Globus pallidus (tissue), 1 donor: ENCODE results near the gene SURF1.
"Not testable (repeated sequence)": the region's sequence is repeated elsewhere in the genome, so short reads cannot be mapped to it uniquely, and the experiment has no call there.

Experiments used
- DNase-seq: peaks from one replicate; pipeline ENCODE4 v3.0.0-alpha.2; 2015; ENCODE audit warnings: low spot score

SURF1 gene

DNA sequence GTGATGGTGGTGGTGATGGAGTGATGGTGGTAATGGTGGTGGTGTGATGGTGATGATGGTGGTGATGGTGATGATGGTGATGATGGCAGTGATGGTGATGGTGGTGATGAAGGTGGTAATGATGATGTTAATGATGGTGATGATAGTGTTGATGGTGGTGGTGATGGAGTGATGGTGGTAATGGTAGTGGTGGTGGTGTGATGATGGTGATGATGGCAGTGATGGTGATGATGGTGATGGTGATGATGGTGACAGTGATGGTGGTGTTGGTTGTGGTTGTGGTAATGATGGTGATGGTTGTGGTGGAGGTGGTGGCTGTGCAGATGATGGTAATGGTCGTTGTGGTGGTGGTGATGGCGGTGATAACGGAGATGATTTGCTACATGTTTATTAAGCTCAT is 27.2 kb upstream of the SURF1 start:
- no peak for DNase-seq

GRCh38 chr9:133382507-133383141 is 26.3 kb upstream of the SURF1 start:
- DNase-seq, result no peak

DNA sequence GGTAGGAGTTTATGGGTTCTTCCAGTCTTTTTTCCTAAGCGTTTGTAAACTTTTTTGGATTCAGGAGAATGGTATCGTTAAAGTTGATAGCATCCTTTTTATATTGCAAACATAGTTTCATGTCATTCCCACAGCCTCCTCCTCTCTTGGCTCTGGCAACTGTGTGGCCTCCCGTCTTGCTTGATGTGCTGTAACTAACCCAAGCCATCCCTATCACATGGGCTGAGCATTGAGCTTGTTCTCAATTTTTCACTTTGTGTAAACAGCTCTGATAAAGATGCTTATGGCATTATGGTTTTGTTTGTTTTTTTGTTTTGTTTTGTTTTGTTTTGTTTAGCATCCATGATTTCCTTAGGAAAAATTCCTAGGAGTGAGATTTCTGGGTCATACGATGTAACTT is 24.4 kb upstream of the SURF1 start:
- no peak for DNase-seq

DNA sequence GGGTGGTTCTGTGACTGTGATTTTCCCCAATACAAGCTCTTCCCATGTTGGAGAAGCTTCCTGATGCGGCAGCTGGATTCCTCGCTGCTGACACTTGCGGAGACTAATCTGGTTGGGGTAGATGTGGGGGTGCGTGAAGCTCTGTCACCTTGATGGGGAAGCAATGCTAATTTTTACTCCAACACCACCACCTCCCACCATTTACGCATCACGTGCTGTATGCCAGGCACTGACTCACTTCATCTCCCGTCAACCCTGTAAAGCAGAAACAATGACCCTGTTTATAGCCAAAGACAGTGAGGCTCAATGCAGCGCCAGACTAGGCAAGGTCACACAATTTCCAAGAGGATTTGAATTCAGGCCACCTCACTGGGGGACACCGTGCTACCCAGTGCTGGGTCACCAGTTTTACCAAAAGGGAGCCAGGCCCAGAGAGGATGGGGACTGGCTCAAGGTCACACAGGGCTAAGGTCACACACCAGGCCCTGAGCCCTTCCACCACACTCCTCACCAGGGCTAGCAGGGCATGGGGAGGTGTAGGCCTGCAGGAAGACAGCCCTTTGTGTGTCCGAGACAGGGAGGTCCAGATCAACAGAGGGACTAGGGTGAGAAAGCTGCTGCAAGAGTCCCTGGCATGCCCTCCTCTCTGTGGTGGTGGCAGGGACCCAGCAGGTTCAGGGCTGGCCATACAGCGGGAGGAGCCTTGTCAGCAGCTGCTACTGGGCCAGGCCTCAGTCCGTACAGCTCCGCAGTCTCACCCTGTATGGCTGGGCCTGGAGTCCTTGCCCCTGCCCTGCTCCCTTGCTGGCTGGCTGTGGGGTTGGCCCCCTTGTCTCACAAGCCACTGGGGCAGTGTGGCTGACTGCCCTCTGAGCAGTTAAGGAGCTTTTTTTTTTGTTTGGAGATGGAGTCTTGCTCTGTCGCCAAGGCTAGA is 23.1 kb upstream of the SURF1 start:
- DNase-seq, result peak; percentile 68

DNA sequence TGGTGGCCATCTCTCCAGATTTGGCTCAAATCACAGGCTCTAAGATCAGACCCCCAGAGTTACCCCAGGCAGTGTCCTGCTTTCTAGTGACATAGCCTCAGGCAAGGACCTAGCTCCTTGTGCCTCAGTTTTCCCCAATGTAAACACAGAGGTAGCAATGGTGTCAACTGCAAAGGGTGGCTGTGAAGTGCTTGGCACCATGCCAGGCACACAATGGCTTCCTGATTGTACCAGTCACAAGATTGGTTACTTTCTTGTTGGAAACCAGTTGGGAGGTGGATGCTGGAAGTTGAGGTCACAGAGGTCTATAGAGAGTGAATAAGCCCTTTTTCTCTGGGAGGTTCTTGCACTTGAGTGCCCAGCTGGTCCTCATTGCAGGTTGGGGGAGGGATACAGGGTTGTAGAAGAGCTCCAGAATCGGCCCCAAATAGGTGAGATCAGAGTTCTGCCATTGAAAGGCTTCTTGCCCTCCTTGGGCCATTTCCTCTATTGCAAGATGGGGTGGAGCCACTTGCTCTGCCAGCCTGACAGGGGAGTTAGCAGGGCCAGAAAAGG is 22.2 kb upstream of the SURF1 start:
- DNase-seq, result no peak

- DNase-seq, result no peak
These were observed 21.5 kb upstream of the SURF1 start for GRCh38 chr9:133377721-133378216.

- not testable (repeated sequence) for DNase-seq
These were observed 21.0 kb upstream of the SURF1 start for GRCh38 chr9:133377280-133377679.

- peak; percentile 95 for DNase-seq
These were observed 19.7 kb upstream of the SURF1 start, which contains the start of the genes STKLD1 and SURF4 for GRCh38 chr9:133375724-133376654. STKLD1 (plus strand) TSS chr9:133376366; CDS start chr9:133376474, 108 bp downstream. SURF4 (minus strand) TSS chr9:133376060; CDS start chr9:133375969, 91 bp downstream.

DNA sequence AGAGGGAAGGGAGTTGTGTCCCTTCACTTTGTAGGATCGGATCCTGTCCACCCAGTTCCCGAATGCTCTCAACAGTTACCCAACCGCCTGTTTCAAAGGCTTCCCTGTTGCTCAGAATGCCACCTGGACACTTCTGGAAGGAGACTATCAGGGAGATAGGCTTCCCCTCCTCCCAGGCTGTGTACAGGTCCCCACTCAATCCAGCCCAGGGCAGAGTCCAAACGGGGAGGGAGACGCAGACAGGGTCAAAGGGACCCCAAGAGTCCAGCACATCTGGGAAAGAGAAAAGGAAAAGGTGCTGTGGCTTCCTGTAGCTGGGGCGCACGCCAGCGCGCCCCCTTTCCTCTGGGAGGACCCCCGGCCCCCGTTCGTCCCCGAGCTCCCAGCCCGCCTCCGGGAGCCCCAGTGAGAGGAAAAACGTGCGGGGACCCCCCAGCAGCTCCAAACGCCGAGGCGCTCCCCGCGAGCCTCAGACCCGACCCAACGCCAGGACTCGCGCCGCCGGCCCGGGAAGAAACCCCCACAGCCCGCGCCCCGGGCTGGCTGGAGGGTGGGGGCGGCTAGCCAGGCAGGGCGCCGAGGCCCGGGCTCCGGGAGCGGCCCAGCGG is 18.9 kb upstream of the SURF1 start:
- DNase-seq, result no peak

DNA sequence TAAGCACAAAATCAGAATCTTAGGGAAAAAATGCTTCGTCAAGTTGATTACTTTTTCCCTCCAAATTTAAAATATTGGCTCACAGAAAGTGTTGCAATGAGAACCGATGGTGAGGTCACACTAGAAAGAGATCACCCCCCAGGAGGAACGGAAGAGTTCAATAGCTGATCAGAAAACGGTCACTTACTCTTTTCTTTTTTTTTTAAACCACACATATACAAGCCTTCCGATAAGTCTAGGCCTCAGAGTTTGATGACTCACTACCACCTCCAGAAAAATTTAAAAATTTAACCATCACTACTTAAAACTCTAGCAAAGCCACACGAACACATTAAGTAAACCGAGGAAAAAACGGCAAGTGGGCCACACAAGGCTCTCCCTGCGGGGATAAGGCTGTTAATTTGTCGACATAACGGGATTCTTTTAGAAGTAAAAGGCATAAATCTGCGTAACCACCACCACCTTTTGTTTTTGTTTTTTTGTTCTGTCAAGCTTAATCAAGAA is 18.4 kb upstream of the SURF1 start:
- no peak for DNase-seq

GRCh38 chr9:133372144-133372543 is 15.9 kb upstream of the SURF1 start:
- DNase-seq, result no peak

DNA sequence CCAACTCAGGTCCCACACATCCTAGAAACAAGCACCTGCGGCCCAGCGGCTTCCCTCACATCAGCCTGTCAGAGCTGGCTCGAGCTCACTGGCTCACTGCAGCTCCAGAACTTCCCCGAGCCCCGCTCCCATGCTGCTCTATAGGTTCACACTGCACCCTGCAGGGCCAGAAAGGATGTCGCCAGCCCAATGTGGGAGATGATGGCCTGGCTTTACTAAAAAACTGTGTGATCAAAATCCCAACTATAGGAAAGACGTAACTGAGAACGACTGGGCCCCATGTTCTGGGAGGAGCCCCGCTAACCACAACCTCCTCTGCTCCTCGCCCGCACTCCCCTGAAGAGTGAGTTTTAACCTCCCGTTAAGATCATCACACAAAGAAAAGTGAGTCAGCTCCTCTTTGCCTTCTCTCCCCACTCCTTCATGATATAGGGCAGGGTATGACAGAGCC is 15.0 kb upstream of the SURF1 start:
- DNase-seq, result no peak

- no peak for DNase-seq
These were observed 14.4 kb upstream of the SURF1 start for GRCh38 chr9:133370685-133371084.

GRCh38 chr9:133369933-133370332 is 13.6 kb upstream of the SURF1 start:
- no peak for DNase-seq

DNA sequence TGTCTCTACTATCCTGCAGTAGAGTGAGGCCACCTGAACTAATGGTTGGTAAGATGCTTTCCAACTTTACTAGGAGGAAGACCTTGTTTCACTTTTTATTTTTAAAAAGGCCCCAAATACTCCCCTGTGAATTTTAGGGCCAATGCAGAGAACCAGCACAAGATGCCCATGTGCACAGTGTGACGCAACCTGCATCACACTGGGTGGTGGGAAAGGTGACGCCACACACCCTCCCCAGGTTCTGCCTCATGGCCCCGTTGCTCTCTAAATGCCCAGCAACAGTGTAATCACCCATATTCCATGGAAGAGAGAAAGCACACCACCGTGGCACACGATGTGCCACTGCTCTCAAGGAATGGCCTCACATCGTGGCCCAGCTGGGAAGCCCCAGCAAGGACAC is 13.1 kb upstream of the SURF1 start:
- no peak for DNase-seq

GRCh38 chr9:133368249-133368881 is 12.1 kb upstream of the SURF1 start:
- DNase-seq, result no peak

- DNase-seq, result no peak
These were observed 11.5 kb upstream of the SURF1 start for GRCh38 chr9:133367778-133368177.

GRCh38 chr9:133367221-133367620 is 10.9 kb upstream of the SURF1 start:
- DNase-seq, result no peak

GRCh38 chr9:133366435-133366834 is 10.1 kb upstream of the SURF1 start:
- DNase-seq, result no peak

DNA sequence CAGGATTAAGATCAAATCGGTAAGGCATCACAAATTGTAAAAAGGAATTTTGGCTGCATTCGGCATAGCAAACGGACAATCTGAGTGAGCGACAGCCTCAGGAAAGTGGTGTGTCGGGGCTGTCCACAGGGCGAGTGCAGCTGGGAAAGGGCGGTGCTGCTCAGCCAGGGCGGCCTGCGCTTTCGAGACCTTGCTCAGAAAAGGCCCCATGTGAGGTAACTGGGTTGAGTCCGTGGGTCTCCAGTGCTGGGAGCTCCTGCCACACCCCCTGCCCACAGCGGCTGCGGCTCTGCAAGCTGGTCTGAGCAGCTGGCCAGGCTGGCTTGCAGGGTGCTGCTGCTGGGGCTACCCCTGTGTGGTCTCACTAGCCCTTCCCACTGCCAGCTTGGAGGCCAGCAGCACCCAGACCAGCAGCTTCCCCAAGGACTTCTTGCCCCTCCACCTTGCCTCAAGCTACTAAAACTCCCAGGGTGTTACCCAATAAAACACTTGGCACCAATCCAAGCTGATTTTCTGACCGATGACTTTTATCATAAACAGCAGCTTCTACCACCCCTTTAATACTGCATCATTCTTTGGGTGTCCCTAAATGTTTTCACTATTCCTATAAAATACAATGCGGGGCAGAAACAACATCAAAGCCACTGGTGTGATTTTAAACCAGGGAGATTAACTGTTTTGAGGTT is 6.2 kb upstream of the SURF1 start:
- DNase-seq, result no peak
